HG02840 (cell line): Measurements from ENCODE around the gene PDE1C.

Source experiments
- ATAC-seq: cut with Tn5 transposase; IDR thresholded peaks from one replicate; pipeline ENCODE4 v1.9.1; 2021; ENCODE audit warnings: mild to moderate bottlenecking, moderate library complexity, moderate number of reproducible peaks; ENCODE audit not compliant: unreplicated experiment, low FRiP score

PDE1C gene

DNA sequence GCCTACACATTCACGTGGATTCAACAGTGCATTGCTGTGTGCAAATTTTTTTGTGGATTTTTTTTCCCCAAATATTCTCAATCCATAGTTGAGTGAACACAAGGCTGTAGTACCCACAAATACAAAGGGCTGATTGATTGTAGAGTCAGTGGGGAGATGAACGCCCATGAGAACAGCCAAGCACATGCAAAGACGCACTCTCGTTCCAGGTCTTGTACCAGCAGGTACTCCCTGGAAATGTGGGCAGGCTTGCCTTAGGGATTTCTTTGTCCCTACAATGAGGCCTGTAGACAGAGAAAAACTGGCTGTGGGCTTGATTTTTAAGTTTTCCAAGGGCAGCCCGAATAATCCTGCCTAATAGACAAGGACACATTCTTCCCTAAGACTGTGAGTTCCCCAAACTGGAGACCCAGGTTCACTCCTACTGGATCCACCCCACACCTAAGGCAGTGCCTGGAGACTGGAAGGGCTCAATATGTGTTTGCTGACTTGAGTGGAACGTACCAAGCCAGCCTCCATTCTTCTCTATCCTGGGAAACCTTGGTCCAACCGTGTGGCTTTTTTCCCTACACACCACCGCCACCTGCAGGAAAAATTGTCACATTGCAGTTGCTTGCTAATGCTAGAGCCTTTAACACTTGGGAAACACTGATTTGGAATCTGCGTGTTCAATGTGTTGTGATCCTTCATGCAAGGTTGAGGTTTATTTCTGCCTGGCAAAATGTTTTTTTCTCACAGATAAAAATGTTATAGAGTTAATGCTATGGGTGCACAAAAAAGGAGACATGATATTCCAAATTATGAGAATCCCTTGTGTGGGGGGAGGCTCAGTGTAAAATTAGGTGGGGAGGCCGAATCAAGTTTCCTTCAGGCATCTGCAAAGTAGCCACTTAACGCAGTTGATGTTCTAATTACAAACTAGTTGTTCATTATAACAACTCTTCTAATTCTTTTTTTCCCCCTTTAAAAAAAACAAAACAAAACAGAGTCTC lies 333.9 kb downstream of the PDE1C start:
- no peak for ATAC-seq

DNA sequence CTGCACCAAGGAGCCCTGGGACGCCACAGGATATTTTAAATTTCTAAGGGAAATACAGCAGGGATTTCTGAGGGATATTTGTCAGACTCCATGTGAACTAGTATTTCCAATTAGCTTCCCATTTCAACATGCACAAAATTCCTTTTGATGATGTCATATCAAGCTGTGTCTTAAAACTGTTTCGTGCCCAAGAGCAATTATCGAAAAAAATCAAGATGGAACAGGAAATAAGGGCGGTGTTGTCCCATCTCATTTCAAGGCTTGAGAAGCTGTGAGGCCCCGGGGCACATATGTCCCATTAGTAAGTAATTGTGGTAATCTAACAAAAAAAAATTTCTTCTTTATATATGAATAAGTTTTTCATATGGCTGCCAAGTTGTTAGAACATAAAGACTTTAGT lies 335.8 kb downstream of the PDE1C start:
- ATAC-seq = no peak

DNA sequence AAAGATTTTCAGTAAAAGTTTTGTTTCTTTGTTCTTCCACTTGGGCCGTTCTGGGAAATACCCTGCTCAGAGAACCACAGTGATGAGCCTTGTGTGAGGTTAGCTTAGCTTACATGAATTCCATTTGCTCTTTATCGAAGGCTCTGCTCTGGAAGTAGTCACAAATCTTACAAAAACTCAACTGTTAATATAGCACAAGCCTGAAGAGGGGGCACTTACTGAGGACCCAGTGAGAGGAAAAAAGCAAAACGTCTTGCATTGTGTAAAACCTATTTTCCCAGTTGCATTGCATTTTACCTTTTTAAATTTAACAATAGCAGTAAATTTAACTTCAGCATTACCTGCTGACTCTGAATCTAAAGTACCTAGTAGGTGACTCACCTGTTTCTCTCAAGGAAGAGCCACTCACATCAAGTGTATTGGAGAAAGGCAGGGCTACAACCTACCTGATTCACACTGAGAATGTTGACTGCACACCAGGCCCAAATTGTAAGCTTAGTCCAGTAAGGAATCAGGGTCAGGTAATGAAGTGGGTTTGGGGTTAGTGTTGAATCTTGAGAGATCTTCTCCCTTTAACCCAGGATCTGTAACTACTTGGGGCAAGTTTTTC lies 340.9 kb downstream of the PDE1C start:
- no peak for ATAC-seq

DNA sequence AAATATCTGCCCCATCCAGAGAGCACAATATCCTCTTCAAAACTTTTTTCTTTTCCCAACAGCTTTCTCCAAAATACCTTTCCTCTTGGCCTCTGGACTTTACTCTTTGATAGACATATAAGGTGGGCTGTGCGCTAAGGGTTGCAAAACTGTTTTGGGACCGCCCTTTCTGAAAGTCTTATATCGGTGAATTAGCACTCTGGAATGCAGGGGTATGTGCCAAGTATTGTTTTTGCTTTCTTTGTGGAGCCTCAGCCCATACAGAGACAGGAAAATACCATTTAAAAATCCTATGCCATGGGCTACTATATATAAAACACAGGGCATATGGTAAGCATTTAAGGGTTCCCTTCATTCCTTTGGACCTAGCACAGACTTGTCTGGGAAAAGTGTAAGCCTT lies 345.5 kb downstream of the PDE1C start:
- no peak for ATAC-seq

DNA sequence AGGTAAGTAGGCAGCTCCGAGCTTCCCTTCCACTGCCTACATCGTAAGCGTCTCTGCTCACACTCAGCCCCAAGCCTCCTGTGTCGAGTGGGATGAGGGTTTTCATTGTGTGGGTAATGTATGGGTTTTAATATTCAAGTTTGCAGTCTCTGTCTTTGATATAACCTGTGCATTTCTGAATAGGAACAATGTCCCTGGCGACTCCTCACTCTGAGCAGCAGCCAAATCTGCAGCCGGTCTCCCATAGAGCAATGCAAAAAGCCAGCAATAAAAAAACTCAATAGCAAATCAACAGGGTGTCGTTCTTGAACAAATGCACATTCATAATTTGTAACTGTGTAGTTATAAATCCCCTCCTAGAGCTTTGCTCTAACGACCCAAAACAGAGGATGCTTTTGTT lies 349.8 kb downstream of the PDE1C start:
- no peak for ATAC-seq

DNA sequence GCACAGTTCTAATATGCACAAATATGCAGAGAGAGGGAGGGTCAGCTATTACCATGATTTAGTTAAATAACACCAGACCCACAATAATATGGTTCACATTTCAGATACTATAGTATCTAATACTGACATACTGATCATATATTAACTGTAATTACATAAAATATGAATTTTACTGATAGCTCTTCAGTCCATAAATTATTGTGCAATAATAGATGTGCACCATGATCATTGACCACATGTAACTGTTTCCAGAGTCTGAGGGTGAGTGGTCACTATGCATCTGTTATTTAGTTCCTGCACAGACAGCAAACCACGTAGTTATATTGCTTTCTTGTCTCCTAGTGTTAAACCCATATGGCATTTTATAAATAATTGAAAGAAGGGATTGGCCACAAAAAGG lies 353.9 kb downstream of the PDE1C start:
- no peak for ATAC-seq

DNA sequence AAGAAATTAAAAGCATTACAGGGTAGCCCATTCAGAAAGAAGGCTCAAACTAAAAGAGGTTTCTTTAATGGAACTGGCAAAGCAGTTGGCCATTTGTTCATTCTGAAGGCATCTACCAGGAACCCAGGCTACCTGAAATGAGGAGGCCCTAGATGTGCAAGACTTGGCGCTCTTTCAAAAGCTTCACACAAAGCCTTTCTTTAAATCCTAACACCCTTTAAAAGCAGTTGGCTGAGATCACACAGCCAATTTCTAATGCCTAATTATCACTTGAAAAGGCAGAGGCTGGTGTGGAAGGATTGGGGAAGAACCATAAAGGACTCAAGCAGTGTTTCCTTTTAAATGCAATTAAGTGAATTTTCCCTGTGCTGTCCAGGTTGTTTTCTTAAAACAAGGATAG lies 360.0 kb downstream of the PDE1C start:
- no peak for ATAC-seq

DNA sequence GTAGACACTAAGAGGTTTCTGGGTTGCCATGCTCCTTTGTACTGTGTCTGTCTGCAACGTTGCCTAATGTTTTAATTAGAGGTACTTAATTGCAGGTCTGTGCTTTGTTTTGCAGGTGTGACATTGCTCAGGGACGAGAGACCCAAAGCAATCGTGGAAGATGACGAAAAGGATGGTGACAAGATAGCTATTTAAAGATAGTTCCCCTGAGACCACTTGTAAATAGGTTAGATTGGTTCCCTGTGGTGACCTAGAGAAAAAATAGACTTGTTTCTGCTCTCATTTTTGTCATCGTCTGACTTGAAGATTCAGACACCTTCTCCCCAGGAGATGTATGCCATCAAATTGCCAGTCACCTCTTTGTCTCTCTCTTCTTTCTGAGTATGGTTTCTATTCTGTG lies 363.1 kb downstream of the PDE1C start:
- no peak for ATAC-seq

DNA sequence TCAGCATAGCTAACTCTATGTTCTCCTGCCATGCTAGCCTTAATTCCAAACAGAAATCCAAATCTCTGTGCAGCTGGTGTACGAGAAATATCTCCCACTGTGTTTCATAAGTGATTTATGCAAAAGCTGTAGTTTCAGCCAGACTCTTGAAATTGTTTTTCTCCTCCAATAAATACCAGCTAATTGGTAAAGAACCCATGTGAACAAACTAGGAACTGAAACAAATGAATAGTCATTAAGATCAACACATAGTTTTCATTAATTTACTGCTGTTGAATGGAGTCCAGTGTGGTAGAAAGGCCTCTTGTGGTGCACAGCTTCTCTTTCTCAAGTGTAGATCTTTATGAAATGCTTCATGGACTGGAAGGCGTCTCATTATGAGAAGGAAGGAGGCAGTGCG lies 364.8 kb downstream of the PDE1C start:
- no peak for ATAC-seq

DNA sequence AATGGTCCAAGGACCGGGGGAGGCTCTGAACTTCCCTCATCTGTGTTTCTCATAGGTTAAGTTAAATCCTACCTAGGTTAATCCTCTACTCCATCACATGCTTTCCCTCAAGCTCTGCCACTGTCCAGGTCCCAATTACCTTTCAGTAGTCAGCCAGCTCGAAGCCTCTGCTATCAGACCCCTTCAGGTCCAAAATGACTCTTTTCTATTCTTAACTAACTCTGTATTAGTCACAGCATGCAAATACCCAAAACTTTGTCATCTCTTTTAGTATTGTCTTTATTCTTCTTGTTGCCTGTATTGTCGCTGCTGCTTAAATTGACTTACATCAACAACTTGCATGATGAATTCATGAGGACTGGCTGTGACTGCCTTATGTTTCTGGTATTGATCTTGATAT lies 367.9 kb downstream of the PDE1C start:
- ATAC-seq = no peak
